Ishikawa (cell line): ENCODE data around the gene FBXW8.

ENCODE experiments used
- CEBPB ChIP-seq: IDR thresholded peaks from 2 replicates; pipeline ENCODE4 v1.6.1; 2012
- CREB1 ChIP-seq: IDR thresholded peaks from 2 replicates; pipeline ENCODE4 v1.6.1; 2012; ENCODE audit warnings: low read depth
- EGR1 ChIP-seq: IDR thresholded peaks from 2 replicates; pipeline ENCODE4 v1.6.1; 2012
- EP300 ChIP-seq: IDR thresholded peaks from 2 replicates; pipeline ENCODE4 v1.6.1; 2012; ENCODE audit warnings: borderline replicate concordance
- FOXM1 ChIP-seq: IDR thresholded peaks from 2 replicates; pipeline ENCODE4 v1.6.1; 2012; ENCODE audit warnings: low read depth, borderline replicate concordance
- MAX ChIP-seq: IDR thresholded peaks from 2 replicates; pipeline ENCODE4 v1.6.1; 2012
- NFIC ChIP-seq: IDR thresholded peaks from 2 replicates; pipeline ENCODE4 v1.6.1; 2012
- RAD21 ChIP-seq: IDR thresholded peaks from 2 replicates; pipeline ENCODE4 v1.6.1; 2012; ENCODE audit warnings: low read depth
- REST ChIP-seq: IDR thresholded peaks from 2 replicates; pipeline ENCODE4 v1.6.1; 2012; ENCODE audit warnings: low read depth, mild to moderate bottlenecking
- TAF1 ChIP-seq: IDR thresholded peaks from 2 replicates; pipeline ENCODE4 v1.6.1; 2012; ENCODE audit warnings: low read depth, mild to moderate bottlenecking
- TCF12 ChIP-seq: IDR thresholded peaks from 2 replicates; pipeline ENCODE4 v1.6.1; 2012; ENCODE audit warnings: low read depth
- TEAD4 ChIP-seq: IDR thresholded peaks from 2 replicates; pipeline ENCODE4 v1.6.1; 2012
- USF1 ChIP-seq: IDR thresholded peaks from 2 replicates; pipeline ENCODE4 v1.6.1; 2012
- YY1 ChIP-seq: IDR thresholded peaks from 2 replicates; pipeline ENCODE4 v1.6.1; 2012; ENCODE audit warnings: low read depth
- ZBTB7A ChIP-seq: IDR thresholded peaks from 2 replicates; pipeline ENCODE4 v1.6.1; 2012; ENCODE audit warnings: low read depth

FBXW8 gene

GRCh38 chr12:116984098-116984497 lies 73.3 kb downstream of the FBXW8 start:
- no peak for TF ChIP-seq CREB1
- no peak for TF ChIP-seq MAX
- TF ChIP-seq FOXM1: no peak
- no peak for TF ChIP-seq TEAD4
- no peak for TF ChIP-seq EP300
- no peak for TF ChIP-seq CEBPB
- TF ChIP-seq TCF12: no peak
- TF ChIP-seq EGR1: no peak
- no peak for TF ChIP-seq RAD21
- TF ChIP-seq REST: no peak
- TF ChIP-seq TAF1: no peak
- TF ChIP-seq USF1: no peak
- TF ChIP-seq NFIC: no peak
- TF ChIP-seq ZBTB7A: no peak
- no peak for TF ChIP-seq YY1

GRCh38 chr12:116990329-116990728 lies 79.6 kb downstream of the FBXW8 start:
- TF ChIP-seq TAF1 (no peak), RAD21 (no peak), TCF12 (no peak), FOXM1 (no peak), NFIC (no peak), TEAD4 (no peak), CREB1 (no peak), EGR1 (no peak), MAX (no peak), REST (no peak), EP300 (no peak), CEBPB (no peak), YY1 (no peak), ZBTB7A (no peak), USF1 (no peak)

GRCh38 chr12:116990971-116991966 lies 80.5 kb downstream of the FBXW8 start:
- TF ChIP-seq USF1 (no peak), TAF1 (no peak), RAD21 (no peak), NFIC (no peak), ZBTB7A (no peak), EGR1 (no peak), CEBPB (no peak), TCF12 (no peak), FOXM1 (no peak), EP300 (no peak), MAX (no peak), YY1 (no peak), CREB1 (no peak), REST (no peak), TEAD4 (no peak)
